ENCODE results near the gene SMCO2. TPM values are rescaled to one million over a fixed set of nuclear protein-coding genes. Genes with fewer than 3 reads are reported as not detected.

The SMCO2 gene
- total RNA-seq, 1 experiment from 2014 or later, result 1.7 TPM

GRCh38 chr12:27511031-27511722 is 64.6 kb downstream of the SMCO2 start:
- Histone ChIP-seq H3K27me3 (ENCODE audit: low read length) (no peaks in the 10 kb centered on the region), H3K4me2 (ENCODE audit: low read length) (no peak overlapping the region), H3K36me3 (ENCODE audit: low read depth, low read length) (no peaks in the 10 kb centered on the region), H3K4me1 (ENCODE audit: insufficient read depth, low read length) (no peaks in the 10 kb centered on the region), H3F3A (ENCODE audit: low read length, unreplicated experiment) (no peaks in the 10 kb centered on the region), H3K27ac (ENCODE audit: low read length) (no peak overlapping the region), H3K9me2 (replicated peaks; ENCODE audit: low read length) (no peaks in the 10 kb centered on the region), H3K4me3 (ENCODE audit: low read length) (no peak overlapping the region), H3K79me2 (ENCODE audit: low read length) (no peaks in the 10 kb centered on the region), H3K9me3 (ENCODE audit: low read length) (no peaks in the 10 kb centered on the region), H2AFZ (ENCODE audit: low read length) (0 out of 2 replicates have a peak overlapping the region, but pooled peaks have one; percentile 12), H3K9ac (ENCODE audit: low read length) (no peak overlapping the region), H4K20me1 (ENCODE audit: low read length) (no peaks in the 10 kb centered on the region)
- no peak for DNase-seq
- ATAC-seq, result no peak
- intact Hi-C loops (cut with micrococcal nuclease), result no loop called here
- ChIA-PET POLR2A (ENCODE audit: unreplicated experiment) (no interaction called here), CTCF (no interaction called here)
- TF ChIP-seq, protein P1, sequence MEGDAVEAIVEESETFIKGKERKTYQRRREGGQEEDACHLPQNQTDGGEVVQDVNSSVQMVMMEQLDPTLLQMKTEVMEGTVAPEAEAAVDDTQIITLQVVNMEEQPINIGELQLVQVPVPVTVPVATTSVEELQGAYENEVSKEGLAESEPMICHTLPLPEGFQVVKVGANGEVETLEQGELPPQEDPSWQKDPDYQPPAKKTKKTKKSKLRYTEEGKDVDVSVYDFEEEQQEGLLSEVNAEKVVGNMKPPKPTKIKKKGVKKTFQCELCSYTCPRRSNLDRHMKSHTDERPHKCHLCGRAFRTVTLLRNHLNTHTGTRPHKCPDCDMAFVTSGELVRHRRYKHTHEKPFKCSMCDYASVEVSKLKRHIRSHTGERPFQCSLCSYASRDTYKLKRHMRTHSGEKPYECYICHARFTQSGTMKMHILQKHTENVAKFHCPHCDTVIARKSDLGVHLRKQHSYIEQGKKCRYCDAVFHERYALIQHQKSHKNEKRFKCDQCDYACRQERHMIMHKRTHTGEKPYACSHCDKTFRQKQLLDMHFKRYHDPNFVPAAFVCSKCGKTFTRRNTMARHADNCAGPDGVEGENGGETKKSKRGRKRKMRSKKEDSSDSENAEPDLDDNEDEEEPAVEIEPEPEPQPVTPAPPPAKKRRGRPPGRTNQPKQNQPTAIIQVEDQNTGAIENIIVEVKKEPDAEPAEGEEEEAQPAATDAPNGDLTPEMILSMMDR (conservative IDR thresholded peaks at IDR 0.05; ENCODE audit: low read depth, low read length), result no peak
- TF ChIP-seq EZH2 (IDR thresholded peaks at IDR 0.05; ENCODE audit: low read length, unreplicated experiment) (no peak), EZH2phosphoT487 (IDR thresholded peaks at IDR 0.05; ENCODE audit: borderline replicate concordance, low read length) (no peak)
- BruUV-seq (replicated peaks), result no TSS peak

DNA sequence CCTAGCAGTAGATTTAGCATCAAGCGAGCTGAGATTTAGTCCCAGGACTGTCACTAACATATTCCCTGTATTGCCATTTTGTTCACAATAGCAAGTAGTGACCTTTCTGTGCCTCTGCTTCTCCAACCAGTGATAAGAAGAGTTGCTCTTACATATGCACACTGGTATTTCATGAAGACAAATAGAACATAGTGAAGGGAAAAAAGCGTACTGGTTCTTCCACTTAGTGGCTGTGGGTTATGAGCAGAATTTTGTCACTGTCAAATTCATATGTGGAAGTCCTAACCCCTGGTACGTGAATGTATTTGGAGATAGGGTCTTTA is 65.1 kb downstream of the SMCO2 start:
- Histone ChIP-seq H3K4me1 (ENCODE audit: insufficient read depth, low read length) (no peaks in the 10 kb centered on the region), H3K9ac (ENCODE audit: low read length) (no peak overlapping the region), H3K4me3 (ENCODE audit: low read length) (no peak overlapping the region), H3K36me3 (ENCODE audit: low read depth, low read length) (no peaks in the 10 kb centered on the region), H3K27ac (ENCODE audit: low read length) (no peak overlapping the region), H4K20me1 (ENCODE audit: low read length) (no peaks in the 10 kb centered on the region), H2AFZ (ENCODE audit: low read length) (no peak overlapping the region), H3K79me2 (ENCODE audit: low read length) (no peaks in the 10 kb centered on the region), H3K9me2 (replicated peaks; ENCODE audit: low read length) (no peaks in the 10 kb centered on the region), H3K27me3 (ENCODE audit: low read length) (no peaks in the 10 kb centered on the region), H3K4me2 (ENCODE audit: low read length) (no peak overlapping the region), H3K9me3 (ENCODE audit: low read length) (no peaks in the 10 kb centered on the region), H3F3A (ENCODE audit: low read length, unreplicated experiment) (no peaks in the 10 kb centered on the region)
- intact Hi-C loops (cut with micrococcal nuclease), result no loop called here
- ATAC-seq (no peak), DNase-seq (no peak)
- TF ChIP-seq EZH2 (IDR thresholded peaks at IDR 0.05; ENCODE audit: low read length, unreplicated experiment) (no peak), EZH2phosphoT487 (IDR thresholded peaks at IDR 0.05; ENCODE audit: borderline replicate concordance, low read length) (no peak)
- TF ChIP-seq, protein P1 (conservative IDR thresholded peaks at IDR 0.05; ENCODE audit: low read depth, low read length), result no peak
- POLR2A ChIA-PET (ENCODE audit: unreplicated experiment), result no interaction called here
- CTCF ChIA-PET, result no interaction called here
- BruUV-seq (replicated peaks), result no TSS peak

DNA sequence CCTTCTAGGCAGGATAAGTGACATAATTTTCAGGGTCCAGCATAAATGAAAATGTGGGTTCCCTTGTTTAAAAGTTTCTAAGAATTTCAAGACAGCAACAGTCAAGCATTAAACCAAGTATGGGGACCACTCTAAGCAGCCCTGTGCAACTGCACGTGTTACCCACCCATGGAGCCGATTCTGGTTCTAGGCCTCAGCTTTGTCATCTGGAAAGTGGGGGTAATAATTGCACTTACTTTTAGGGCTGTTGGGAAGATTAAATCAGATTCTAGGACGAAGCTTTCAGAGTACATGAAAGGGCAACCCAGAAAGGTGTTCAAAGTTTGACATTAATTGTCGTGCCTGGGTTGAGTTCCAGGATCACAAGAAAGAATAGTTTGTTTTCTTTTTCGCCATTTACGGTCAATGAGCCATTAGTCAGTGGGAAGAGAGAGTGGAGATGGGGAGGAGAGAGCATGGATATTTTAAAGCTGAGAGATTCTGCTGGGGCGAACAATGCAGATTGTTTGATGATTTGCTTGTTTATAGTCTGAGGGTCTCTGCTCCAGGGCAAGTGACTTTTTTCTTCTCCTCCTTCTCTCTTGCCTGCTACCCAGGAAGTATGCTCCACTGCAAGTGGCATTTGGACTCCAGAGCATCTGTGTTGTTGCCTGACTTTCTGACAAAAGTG is 66.8 kb downstream of the SMCO2 start:
- Histone ChIP-seq H3K4me2 (ENCODE audit: low read length) (no peak overlapping the region), H2AFZ (ENCODE audit: low read length) (no peak overlapping the region), H3K9me2 (replicated peaks; ENCODE audit: low read length) (no peaks in the 10 kb centered on the region), H3F3A (ENCODE audit: low read length, unreplicated experiment) (no peaks in the 10 kb centered on the region), H3K79me2 (ENCODE audit: low read length) (no peaks in the 10 kb centered on the region), H3K27ac (ENCODE audit: low read length) (no peak overlapping the region), H3K36me3 (ENCODE audit: low read depth, low read length) (no peaks in the 10 kb centered on the region), H4K20me1 (ENCODE audit: low read length) (no peaks in the 10 kb centered on the region), H3K4me3 (ENCODE audit: low read length) (no peak overlapping the region), H3K9ac (ENCODE audit: low read length) (no peak overlapping the region), H3K9me3 (ENCODE audit: low read length) (no peaks in the 10 kb centered on the region), H3K4me1 (ENCODE audit: insufficient read depth, low read length) (no peaks in the 10 kb centered on the region), H3K27me3 (ENCODE audit: low read length) (no peaks in the 10 kb centered on the region)
- intact Hi-C loops (cut with micrococcal nuclease), result no loop called here
- no TSS peak for BruUV-seq (replicated peaks)
- TF ChIP-seq, protein P1 (conservative IDR thresholded peaks at IDR 0.05; ENCODE audit: low read depth, low read length), result no peak
- TF ChIP-seq EZH2phosphoT487 (IDR thresholded peaks at IDR 0.05; ENCODE audit: borderline replicate concordance, low read length) (no peak), EZH2 (IDR thresholded peaks at IDR 0.05; ENCODE audit: low read length, unreplicated experiment) (no peak)
- CTCF ChIA-PET, result no interaction called here
- DNase-seq, result no peak
- ATAC-seq, result no peak
- POLR2A ChIA-PET (ENCODE audit: unreplicated experiment), result no interaction called here
